Measurements from ENCODE around the gene PACS1. TPM values are rescaled to one million over a fixed set of nuclear protein-coding genes. Genes with fewer than 3 reads are reported as not detected.

PACS1 gene
- total and polyA plus RNA-seq, 8 donors, result 14.7 to 269 (median 51.0) TPM

GRCh38 chr11:66195867-66196266 lies 125.8 kb downstream of the PACS1 start:
- peaks cover 0 to 2% (median 0%) of the 10 kb centered on the region in 4 donors for H3K9me3 ChIP-seq
- peak overlapping the region in 2 of 5 donors; percentile 12 to 29 for H3K27ac ChIP-seq
- H3K36me3 ChIP-seq, result peaks cover 8 to 49% (median 47%) of the 10 kb centered on the region in 4 donors
- peaks cover 0 to 34% (median 13%) of the 10 kb centered on the region in 4 donors for H3K4me1 ChIP-seq
- DNase-seq, result peak; percentile 44 to 74
- no peaks in the 10 kb centered on the region for H3K27me3 ChIP-seq
- 18 to 89% (median 61%) methylated on average over 2 of the region's 2 CpGs for WGBS, 5 donors
- no peak overlapping the region for H3K4me3 ChIP-seq
- TF ChIP-seq POLR2AphosphoS5 (IDR thresholded peaks at IDR 0.05), result peak in 1 of 3 donors; percentile 34
- no peak for TF ChIP-seq CTCF (IDR thresholded peaks at IDR 0.05)
- TF ChIP-seq EP300 (IDR thresholded peaks at IDR 0.05), result no peak
- TF ChIP-seq POLR2A (IDR thresholded peaks at IDR 0.05), result no peak
- intact Hi-C loops (cut with DNase I; ENCODE audit: low total_unique reads), result no loop called here

- no peak for DNase-seq
- Histone ChIP-seq H3K27me3 (no peaks in the 10 kb centered on the region), H3K4me3 (no peak overlapping the region), H3K36me3 (peaks cover 0 to 7% (median 0%) of the 10 kb centered on the region in 4 donors), H3K9me3 (peaks cover 0 to 7% (median 0%) of the 10 kb centered on the region in 4 donors), H3K27ac (no peak overlapping the region), H3K4me1 (no peaks in the 10 kb centered on the region)
- intact Hi-C loops (cut with DNase I; ENCODE audit: low total_unique reads), result no loop called here
- TF ChIP-seq POLR2A (IDR thresholded peaks at IDR 0.05) (no peak), CTCF (IDR thresholded peaks at IDR 0.05) (no peak), POLR2AphosphoS5 (IDR thresholded peaks at IDR 0.05) (no peak), EP300 (IDR thresholded peaks at IDR 0.05) (no peak)
- WGBS, 5 donors, result 92 to 99% (median 97%) methylated on average over 3 of the region's 3 CpGs
Measured at GRCh38 chr11:66203847-66204246, 133.8 kb downstream of the PACS1 start.

GRCh38 chr11:66204412-66204811 lies 134.3 kb downstream of the PACS1 start:
- Histone ChIP-seq H3K27ac (no peak overlapping the region), H3K27me3 (no peaks in the 10 kb centered on the region), H3K4me3 (no peak overlapping the region), H3K4me1 (no peaks in the 10 kb centered on the region), H3K36me3 (peaks cover 0 to 7% (median 0%) of the 10 kb centered on the region in 4 donors), H3K9me3 (peaks cover 0 to 7% (median 0%) of the 10 kb centered on the region in 4 donors)
- intact Hi-C loops (cut with DNase I; ENCODE audit: low total_unique reads), result no loop called here
- DNase-seq, result no peak
- 94 to 99% (median 98%) methylated on average over 3 of the region's 3 CpGs for WGBS, 5 donors
- no peak for TF ChIP-seq POLR2AphosphoS5 (IDR thresholded peaks at IDR 0.05)
- no peak for TF ChIP-seq POLR2A (IDR thresholded peaks at IDR 0.05)

- H3K27me3 ChIP-seq, result no peaks in the 10 kb centered on the region
- no peaks in the 10 kb centered on the region for H3K9me3 ChIP-seq
- H3K4me1 ChIP-seq, result no peaks in the 10 kb centered on the region
- no peak overlapping the region for H3K4me3 ChIP-seq
- intact Hi-C loops (cut with DNase I; ENCODE audit: low total_unique reads), result no loop called here
- DNase-seq, result no peak
- TF ChIP-seq CTCF (IDR thresholded peaks at IDR 0.05) (no peak), POLR2AphosphoS5 (IDR thresholded peaks at IDR 0.05) (no peak), POLR2A (IDR thresholded peaks at IDR 0.05) (no peak), EP300 (IDR thresholded peaks at IDR 0.05) (no peak)
- no peak overlapping the region for H3K27ac ChIP-seq
- H3K36me3 ChIP-seq, result peaks cover 0 to 29% (median 26%) of the 10 kb centered on the region in 4 donors
- WGBS, 5 donors, result 78 to 93% (median 92%) methylated on average over 7 of the region's 7 CpGs
Measured at GRCh38 chr11:66207816-66208215, 137.7 kb downstream of the PACS1 start.

GRCh38 chr11:66211100-66211499 lies 141.0 kb downstream of the PACS1 start:
- intact Hi-C loops (cut with DNase I; ENCODE audit: low total_unique reads), result no loop called here
- Histone ChIP-seq H3K4me1 (no peaks in the 10 kb centered on the region), H3K27ac (no peak overlapping the region), H3K36me3 (peaks cover 0 to 58% (median 54%) of the 10 kb centered on the region in 4 donors), H3K27me3 (no peaks in the 10 kb centered on the region), H3K9me3 (no peaks in the 10 kb centered on the region), H3K4me3 (no peak overlapping the region)
- DNase-seq, result peak in 1 of 2 donors; percentile 7
- TF ChIP-seq CTCF (IDR thresholded peaks at IDR 0.05) (no peak), EP300 (IDR thresholded peaks at IDR 0.05) (no peak), POLR2AphosphoS5 (IDR thresholded peaks at IDR 0.05) (no peak), POLR2A (IDR thresholded peaks at IDR 0.05) (no peak)
- 90 to 95% (median 94%) methylated on average over 8 of the region's 8 CpGs for WGBS, 5 donors

Measured in stomach (tissue), 9 donors.